ENCODE measurements around the gene RPP14.

Gene RPP14

DNA sequence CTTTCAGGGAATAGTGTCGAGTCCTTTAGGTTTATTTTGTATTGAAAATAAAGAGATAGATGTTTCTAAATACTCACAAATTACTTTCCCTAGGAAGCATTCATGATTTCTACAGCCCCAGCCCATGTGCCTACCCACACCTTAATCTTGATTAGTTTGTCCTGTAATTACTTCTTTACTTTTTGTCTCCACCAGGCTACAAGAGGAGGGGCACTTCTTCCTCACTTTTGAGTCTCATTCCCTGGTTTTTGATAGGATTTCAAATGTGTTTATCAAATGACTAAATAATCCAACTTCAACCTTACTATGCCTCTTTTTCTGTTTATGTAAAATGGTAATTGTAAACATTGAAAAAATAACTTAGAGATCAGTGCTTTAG lies 28.4 kb downstream of the RPP14 start:
- DNase-seq (ENCODE audit: low spot score), result no peak
- H2BK15ac ChIP-seq (ENCODE audit: low read length), result no peak overlapping the region

DNA sequence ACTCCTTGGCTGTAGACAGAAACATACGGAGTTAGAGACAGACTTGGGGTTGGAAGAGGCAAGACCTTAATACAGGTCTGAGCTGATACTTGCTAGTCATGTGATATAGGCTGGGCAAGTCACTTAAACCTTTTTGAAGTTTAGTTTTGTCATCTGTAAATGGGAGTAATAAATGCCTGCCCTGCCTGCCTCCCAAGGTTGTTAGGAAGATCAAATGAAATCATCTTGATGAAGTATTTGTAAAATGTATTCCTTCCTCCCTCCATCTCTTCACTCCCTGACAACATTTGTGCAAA lies 29.6 kb downstream of the RPP14 start:
- Histone ChIP-seq H3K9me3 (replicated peaks in 1 of 2; ENCODE audit: control insufficient read depth in 2 of 2, insufficient read depth in 1 of 2, low read depth in 1 of 2, low read length in 2 of 2) (no peaks in the 10 kb centered on the region), H3K4me2 (ENCODE audit: insufficient read depth, low read length, poor library complexity, severe bottlenecking) (no peak overlapping the region), H3K9ac (ENCODE audit: low read depth, low read length, poor library complexity) (no peak overlapping the region), H4K91ac (ENCODE audit: low read depth, low read length, poor library complexity) (no peak overlapping the region), H2AFZ (ENCODE audit: low read length) (no peak overlapping the region), H2BK15ac (ENCODE audit: low read length) (no peak overlapping the region), H3K23ac (ENCODE audit: low read depth, low read length, poor library complexity) (no peak overlapping the region), H3K27me3 (ENCODE audit: control insufficient read depth in 3 of 3, insufficient read depth in 3 of 3, low read depth in 1 of 3, low read length in 3 of 3) (peaks cover 0 to 2% (median 0%) of the 10 kb centered on the region in 3 experiments), H3K4me1 (ENCODE audit: control insufficient read depth in 2 of 2, insufficient read depth in 1 of 2, low read depth in 1 of 2, low read length in 2 of 2) (peaks cover 2 to 4% of the 10 kb centered on the region in 2 donors), H3K27ac (replicated peaks; ENCODE audit: low read length) (no peak overlapping the region), H4K8ac (ENCODE audit: low read depth, low read length) (no peak overlapping the region), H3K79me1 (ENCODE audit: low read depth, low read length) (peaks cover 3% of the 10 kb centered on the region), H2BK5ac (ENCODE audit: low read length) (no peak overlapping the region), H2BK120ac (ENCODE audit: low read depth, low read length) (no peak overlapping the region), H3K18ac (ENCODE audit: low read length) (no peak overlapping the region), H3K4me3 (ENCODE audit: low read length in 2 of 2) (no peak overlapping the region), H2AK5ac (ENCODE audit: low read depth, low read length) (no peak overlapping the region), H3K14ac (ENCODE audit: low read length) (no peak overlapping the region), H3K36me3 (replicated peaks in 1 of 2; ENCODE audit: control insufficient read depth in 2 of 2, insufficient read depth in 2 of 2, low read length in 2 of 2) (no peaks in the 10 kb centered on the region), H2BK12ac (ENCODE audit: low read length) (no peak overlapping the region), H3K4ac (ENCODE audit: low read length) (no peak overlapping the region)
- no CpG with 5 or more reads among the region's 1 CpG for WGBS, 2 donors (ENCODE audit: extremely low coverage in 2 of 2, insufficient read length in 2 of 2, insufficient replicate concordance in 1 of 2)
- no peak for DNase-seq (ENCODE audit: low spot score)

More for the DNA sequence above, 28.4 kb downstream of the RPP14 start:
- H3K4me1 ChIP-seq (ENCODE audit: control insufficient read depth in 2 of 2, insufficient read depth in 1 of 2, low read depth in 1 of 2, low read length in 2 of 2), result peaks cover 2 to 4% of the 10 kb centered on the region in 2 donors
- no peak overlapping the region for H4K8ac ChIP-seq (ENCODE audit: low read depth, low read length)
- no peaks in the 10 kb centered on the region for H3K9me3 ChIP-seq (replicated peaks in 1 of 2; ENCODE audit: control insufficient read depth in 2 of 2, insufficient read depth in 1 of 2, low read depth in 1 of 2, low read length in 2 of 2)
- H3K14ac ChIP-seq (ENCODE audit: low read length), result no peak overlapping the region
- no peak overlapping the region for H3K4me2 ChIP-seq (ENCODE audit: insufficient read depth, low read length, poor library complexity, severe bottlenecking)
- no peak overlapping the region for H2BK5ac ChIP-seq (ENCODE audit: low read length)
- no peak overlapping the region for H3K4me3 ChIP-seq (ENCODE audit: low read length in 2 of 2)
- WGBS, 2 donors (ENCODE audit: extremely low coverage in 2 of 2, insufficient read length in 2 of 2, insufficient replicate concordance in 1 of 2), result no CpG with 5 or more reads among the region's 1 CpG
- H2AFZ ChIP-seq (ENCODE audit: low read length), result no peak overlapping the region
- H2BK12ac ChIP-seq (ENCODE audit: low read length), result no peak overlapping the region
- no peak overlapping the region for H2AK5ac ChIP-seq (ENCODE audit: low read depth, low read length)
- H4K91ac ChIP-seq (ENCODE audit: low read depth, low read length, poor library complexity), result no peak overlapping the region
- H3K18ac ChIP-seq (ENCODE audit: low read length), result no peak overlapping the region
- no peak overlapping the region for H3K27ac ChIP-seq (replicated peaks; ENCODE audit: low read length)
- no peak overlapping the region for H3K23ac ChIP-seq (ENCODE audit: low read depth, low read length, poor library complexity)
- peaks cover 3% of the 10 kb centered on the region for H3K79me1 ChIP-seq (ENCODE audit: low read depth, low read length)
- no peak overlapping the region for H2BK120ac ChIP-seq (ENCODE audit: low read depth, low read length)
- no peak overlapping the region for H3K4ac ChIP-seq (ENCODE audit: low read length)
- H3K9ac ChIP-seq (ENCODE audit: low read depth, low read length, poor library complexity), result no peak overlapping the region
- no peaks in the 10 kb centered on the region for H3K36me3 ChIP-seq (replicated peaks in 1 of 2; ENCODE audit: control insufficient read depth in 2 of 2, insufficient read depth in 2 of 2, low read length in 2 of 2)
- H3K27me3 ChIP-seq (ENCODE audit: control insufficient read depth in 3 of 3, insufficient read depth in 3 of 3, low read depth in 1 of 3, low read length in 3 of 3), result peaks cover 0 to 2% (median 0%) of the 10 kb centered on the region in 3 experiments

DNA sequence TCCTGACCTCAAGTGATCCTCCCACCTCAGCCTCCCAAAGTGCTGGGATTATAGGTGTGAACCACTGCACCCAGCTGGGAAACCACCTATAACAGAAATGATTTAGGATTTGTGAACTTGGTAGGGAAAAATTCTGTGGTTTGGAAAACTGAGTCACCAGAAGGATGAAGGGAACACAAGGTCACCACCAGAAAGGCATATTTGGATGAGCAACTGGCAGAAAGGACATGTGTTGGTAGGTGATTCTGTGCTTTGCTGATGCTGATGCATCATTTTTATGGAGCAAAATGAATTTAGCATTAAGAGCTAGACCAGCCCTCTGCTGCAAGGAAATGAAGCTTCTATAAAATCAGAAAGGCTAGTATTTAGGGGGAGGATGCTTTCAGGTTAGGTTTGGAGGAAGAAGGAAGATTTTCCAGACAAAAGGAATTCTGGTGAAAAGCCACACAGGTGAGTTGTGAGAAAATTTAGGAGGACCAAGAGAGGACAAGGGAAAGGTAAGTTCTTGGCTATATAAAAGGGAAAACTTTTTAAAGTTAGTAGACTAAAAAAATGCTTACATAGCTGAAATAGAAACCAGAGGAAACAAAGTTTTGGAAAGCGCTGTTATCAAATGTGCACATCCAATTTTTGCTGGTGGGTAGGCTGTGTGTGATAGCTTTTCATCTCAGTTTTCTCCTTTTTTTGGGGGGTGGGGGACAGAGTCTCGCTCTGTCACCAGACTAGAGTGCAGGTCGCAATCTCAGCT lies 30.3 kb downstream of the RPP14 start:
- H3K79me1 ChIP-seq (ENCODE audit: low read depth, low read length), result peaks cover 3% of the 10 kb centered on the region
- H4K8ac ChIP-seq (ENCODE audit: low read depth, low read length), result no peak overlapping the region
- H3K4me3 ChIP-seq (ENCODE audit: low read length in 2 of 2), result no peak overlapping the region
- no peak overlapping the region for H3K18ac ChIP-seq (ENCODE audit: low read length)
- H2BK120ac ChIP-seq (ENCODE audit: low read depth, low read length), result no peak overlapping the region
- no peak overlapping the region for H4K91ac ChIP-seq (ENCODE audit: low read depth, low read length, poor library complexity)
- no peak overlapping the region for H3K23ac ChIP-seq (ENCODE audit: low read depth, low read length, poor library complexity)
- no peak overlapping the region for H2AK5ac ChIP-seq (ENCODE audit: low read depth, low read length)
- H2BK12ac ChIP-seq (ENCODE audit: low read length), result no peak overlapping the region
- H3K4me1 ChIP-seq (ENCODE audit: control insufficient read depth in 2 of 2, insufficient read depth in 1 of 2, low read depth in 1 of 2, low read length in 2 of 2), result peaks cover 2 to 4% of the 10 kb centered on the region in 2 donors
- no peak overlapping the region for H3K14ac ChIP-seq (ENCODE audit: low read length)
- H2AFZ ChIP-seq (ENCODE audit: low read length), result no peak overlapping the region
- H2BK5ac ChIP-seq (ENCODE audit: low read length), result no peak overlapping the region
- H3K4ac ChIP-seq (ENCODE audit: low read length), result no peak overlapping the region
- no peak overlapping the region for H3K27ac ChIP-seq (replicated peaks; ENCODE audit: low read length)
- H3K4me2 ChIP-seq (ENCODE audit: insufficient read depth, low read length, poor library complexity, severe bottlenecking), result no peak overlapping the region
- WGBS, 2 donors (ENCODE audit: extremely low coverage in 2 of 2, insufficient read length in 2 of 2, insufficient replicate concordance in 1 of 2), result no CpG with 5 or more reads among the region's 3 CpGs
- no peak for DNase-seq (ENCODE audit: low spot score)
- H3K27me3 ChIP-seq (ENCODE audit: control insufficient read depth in 3 of 3, insufficient read depth in 3 of 3, low read depth in 1 of 3, low read length in 3 of 3), result peaks cover 0 to 2% (median 0%) of the 10 kb centered on the region in 3 experiments
- H3K9ac ChIP-seq (ENCODE audit: low read depth, low read length, poor library complexity), result no peak overlapping the region
- no peaks in the 10 kb centered on the region for H3K9me3 ChIP-seq (replicated peaks in 1 of 2; ENCODE audit: control insufficient read depth in 2 of 2, insufficient read depth in 1 of 2, low read depth in 1 of 2, low read length in 2 of 2)
- H2BK15ac ChIP-seq (ENCODE audit: low read length), result no peak overlapping the region
- H3K36me3 ChIP-seq (replicated peaks in 1 of 2; ENCODE audit: control insufficient read depth in 2 of 2, insufficient read depth in 2 of 2, low read length in 2 of 2), result no peaks in the 10 kb centered on the region

DNA sequence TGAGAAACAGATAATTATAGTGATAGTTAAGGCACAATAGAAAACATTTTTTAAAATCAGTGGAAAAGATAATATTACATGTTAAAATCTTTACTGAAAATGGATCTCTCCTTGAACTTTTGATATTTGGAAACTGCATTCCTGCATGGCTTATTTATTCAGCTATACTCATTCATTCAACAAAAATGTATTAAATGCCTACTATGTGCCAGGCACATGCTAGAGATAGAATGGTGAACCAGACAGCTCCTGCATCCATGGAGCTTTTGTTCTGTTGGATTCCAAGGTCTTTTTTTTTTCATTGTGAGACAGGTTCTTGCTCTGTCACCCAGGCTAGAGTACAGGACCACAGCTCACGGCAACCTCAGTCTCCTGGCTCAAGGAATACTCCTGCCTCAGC lies 31.1 kb downstream of the RPP14 start:
- no peaks in the 10 kb centered on the region for H3K27me3 ChIP-seq (ENCODE audit: control insufficient read depth in 3 of 3, insufficient read depth in 3 of 3, low read depth in 1 of 3, low read length in 3 of 3)
- H3K4me3 ChIP-seq (ENCODE audit: low read length in 2 of 2), result no peak overlapping the region
- no peak overlapping the region for H2BK15ac ChIP-seq (ENCODE audit: low read length)
- no peaks in the 10 kb centered on the region for H3K9me3 ChIP-seq (replicated peaks in 1 of 2; ENCODE audit: control insufficient read depth in 2 of 2, insufficient read depth in 1 of 2, low read depth in 1 of 2, low read length in 2 of 2)
- no peak overlapping the region for H2AK5ac ChIP-seq (ENCODE audit: low read depth, low read length)
- H3K79me1 ChIP-seq (ENCODE audit: low read depth, low read length), result peaks cover 3% of the 10 kb centered on the region
- H4K8ac ChIP-seq (ENCODE audit: low read depth, low read length), result no peak overlapping the region
- peaks cover 2 to 3% of the 10 kb centered on the region in 2 donors for H3K4me1 ChIP-seq (ENCODE audit: control insufficient read depth in 2 of 2, insufficient read depth in 1 of 2, low read depth in 1 of 2, low read length in 2 of 2)
- no peak overlapping the region for H3K27ac ChIP-seq (replicated peaks; ENCODE audit: low read length)
- no peak overlapping the region for H2BK120ac ChIP-seq (ENCODE audit: low read depth, low read length)
- WGBS, 2 donors (ENCODE audit: extremely low coverage in 2 of 2, insufficient read length in 2 of 2, insufficient replicate concordance in 1 of 2), result no CpG with 5 or more reads among the region's 1 CpG
- H3K14ac ChIP-seq (ENCODE audit: low read length), result no peak overlapping the region
- H3K4me2 ChIP-seq (ENCODE audit: insufficient read depth, low read length, poor library complexity, severe bottlenecking), result no peak overlapping the region
- H3K23ac ChIP-seq (ENCODE audit: low read depth, low read length, poor library complexity), result no peak overlapping the region
- no peak overlapping the region for H3K4ac ChIP-seq (ENCODE audit: low read length)
- no peak overlapping the region for H3K9ac ChIP-seq (ENCODE audit: low read depth, low read length, poor library complexity)
- H3K18ac ChIP-seq (ENCODE audit: low read length), result no peak overlapping the region
- H2BK12ac ChIP-seq (ENCODE audit: low read length), result no peak overlapping the region
- no peak overlapping the region for H4K91ac ChIP-seq (ENCODE audit: low read depth, low read length, poor library complexity)
- H2BK5ac ChIP-seq (ENCODE audit: low read length), result no peak overlapping the region
- DNase-seq (ENCODE audit: low spot score), result no peak
- H3K36me3 ChIP-seq (replicated peaks in 1 of 2; ENCODE audit: control insufficient read depth in 2 of 2, insufficient read depth in 2 of 2, low read length in 2 of 2), result no peaks in the 10 kb centered on the region
- H2AFZ ChIP-seq (ENCODE audit: low read length), result no peak overlapping the region
